ENCODE results near the gene PRSS1.

- TF ChIP-seq, protein P1, sequence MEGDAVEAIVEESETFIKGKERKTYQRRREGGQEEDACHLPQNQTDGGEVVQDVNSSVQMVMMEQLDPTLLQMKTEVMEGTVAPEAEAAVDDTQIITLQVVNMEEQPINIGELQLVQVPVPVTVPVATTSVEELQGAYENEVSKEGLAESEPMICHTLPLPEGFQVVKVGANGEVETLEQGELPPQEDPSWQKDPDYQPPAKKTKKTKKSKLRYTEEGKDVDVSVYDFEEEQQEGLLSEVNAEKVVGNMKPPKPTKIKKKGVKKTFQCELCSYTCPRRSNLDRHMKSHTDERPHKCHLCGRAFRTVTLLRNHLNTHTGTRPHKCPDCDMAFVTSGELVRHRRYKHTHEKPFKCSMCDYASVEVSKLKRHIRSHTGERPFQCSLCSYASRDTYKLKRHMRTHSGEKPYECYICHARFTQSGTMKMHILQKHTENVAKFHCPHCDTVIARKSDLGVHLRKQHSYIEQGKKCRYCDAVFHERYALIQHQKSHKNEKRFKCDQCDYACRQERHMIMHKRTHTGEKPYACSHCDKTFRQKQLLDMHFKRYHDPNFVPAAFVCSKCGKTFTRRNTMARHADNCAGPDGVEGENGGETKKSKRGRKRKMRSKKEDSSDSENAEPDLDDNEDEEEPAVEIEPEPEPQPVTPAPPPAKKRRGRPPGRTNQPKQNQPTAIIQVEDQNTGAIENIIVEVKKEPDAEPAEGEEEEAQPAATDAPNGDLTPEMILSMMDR (IDR thresholded peaks at IDR 0.05; ENCODE audit: extremely low read depth in 1 of 2, insufficient read depth in 1 of 2, low read depth in 1 of 2, low read length in 2 of 2) = no peak
- TF ChIP-seq MYC (IDR thresholded peaks at IDR 0.05; ENCODE audit: low read depth, low read length) = no peak
- TF ChIP-seq POLR2AphosphoS5 (IDR thresholded peaks at IDR 0.05; ENCODE audit: insufficient read depth, low read depth, low read length) = no peak
- TF ChIP-seq JUN (IDR thresholded peaks at IDR 0.05; ENCODE audit: borderline replicate concordance, insufficient read depth, insufficient read length, low read depth) = no peak
- TF ChIP-seq POLR2A (IDR thresholded peaks at IDR 0.05; ENCODE audit: low read depth, low read length) = no peak
- no peak for TF ChIP-seq GATA2 (IDR thresholded peaks at IDR 0.05; ENCODE audit: insufficient read depth, insufficient read length, low read depth, low read length)
- TF ChIP-seq EZH2 (IDR thresholded peaks at IDR 0.05; ENCODE audit: borderline replicate concordance, low read depth, low read length, severe bottlenecking) = no peak
Measured at GRCh38 chr7:142746264-142746663, 3.0 kb upstream of the PRSS1 start.

All from endothelial cell of umbilical vein (primary cell).